Lower leg skin (tissue), 4 donors: ENCODE results near the gene CCND1. TPM values are rescaled to one million over a fixed set of nuclear protein-coding genes. Genes with fewer than 3 reads are reported as not detected.

Experiments
- DNase-seq, 2 donors: peaks; one replicate each; pipeline ENCODE4 v3.0.0-alpha.2; 2019; ENCODE audit warnings: low spot score in 2 of 2
- H3K4me3 ChIP-seq: fragments of 200-600 bp; sonication (generic); 2 replicates; pipeline ENCODE4 v1.5.1; 2017; ENCODE audit warnings: mild to moderate bottlenecking, low read depth; ENCODE audit not compliant: poor library complexity, severe bottlenecking
- CTCF ChIP-seq, 3 donors: fragments of 450-650 bp; IDR thresholded peaks; one replicate each; pipeline ENCODE4 v1.5.1; 2016; ENCODE audit warnings: antibody characterized with exemption in 3 of 3, mild to moderate bottlenecking in 3 of 3, moderate library complexity in 2 of 3
- POLR2A ChIP-seq, 2 donors: fragments of 450-650 bp; IDR thresholded peaks; one replicate each; pipeline ENCODE4 v1.6.1; 2016 to 2017; ENCODE audit warnings: antibody characterized with exemption in 2 of 2, mild to moderate bottlenecking in 1 of 2, moderate library complexity in 1 of 2
- WGBS, 2 donors: methylation state at CpG; one replicate each; pipeline ENCODE4 v1.1.5; 2018; 5-methylcytosine and 5-hydroxymethylcytosine counted together
- intact Hi-C: fragments of 100-400 bp; cut with DNase I; formaldehyde crosslinking; loops from one replicate; pipeline ENCODE4 v1.15.0; 2023; ENCODE audit warnings: low total_unique reads
- total RNA-seq, 4 donors: library from RNA; depleted of rRNA; stranded (reverse); fragments of >200 nt; gene quantifications; one replicate each; pipeline ENCODE4 v1.1.0, GENCODE V29; 2016

Gene CCND1
- total RNA-seq, 4 donors from 2014 or later: 194 to 370 (median 229) TPM

DNA sequence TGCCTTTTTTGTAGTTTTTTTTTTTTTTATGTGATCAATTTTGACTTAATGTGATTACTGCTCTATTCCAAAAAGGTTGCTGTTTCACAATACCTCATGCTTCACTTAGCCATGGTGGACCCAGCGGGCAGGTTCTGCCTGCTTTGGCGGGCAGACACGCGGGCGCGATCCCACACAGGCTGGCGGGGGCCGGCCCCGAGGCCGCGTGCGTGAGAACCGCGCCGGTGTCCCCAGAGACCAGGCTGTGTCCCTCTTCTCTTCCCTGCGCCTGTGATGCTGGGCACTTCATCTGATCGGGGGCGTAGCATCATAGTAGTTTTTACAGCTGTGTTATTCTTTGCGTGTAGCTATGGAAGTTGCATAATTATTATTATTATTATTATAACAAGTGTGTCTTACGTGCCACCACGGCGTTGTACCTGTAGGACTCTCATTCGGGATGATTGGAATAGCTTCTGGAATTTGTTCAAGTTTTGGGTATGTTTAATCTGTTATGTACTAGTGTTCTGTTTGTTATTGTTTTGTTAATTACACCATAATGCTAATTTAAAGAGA lies 12.5 kb downstream of the CCND1 start:
- WGBS, 2 donors: 85 to 89% methylated on average over 23 of the region's 23 CpGs
- TF ChIP-seq CTCF (IDR thresholded peaks at IDR 0.05) (no peak), POLR2A (IDR thresholded peaks at IDR 0.05) (no peak)
- no peak for DNase-seq
- no peak overlapping the region for H3K4me3 ChIP-seq
- intact Hi-C loops: no loop called here

DNA sequence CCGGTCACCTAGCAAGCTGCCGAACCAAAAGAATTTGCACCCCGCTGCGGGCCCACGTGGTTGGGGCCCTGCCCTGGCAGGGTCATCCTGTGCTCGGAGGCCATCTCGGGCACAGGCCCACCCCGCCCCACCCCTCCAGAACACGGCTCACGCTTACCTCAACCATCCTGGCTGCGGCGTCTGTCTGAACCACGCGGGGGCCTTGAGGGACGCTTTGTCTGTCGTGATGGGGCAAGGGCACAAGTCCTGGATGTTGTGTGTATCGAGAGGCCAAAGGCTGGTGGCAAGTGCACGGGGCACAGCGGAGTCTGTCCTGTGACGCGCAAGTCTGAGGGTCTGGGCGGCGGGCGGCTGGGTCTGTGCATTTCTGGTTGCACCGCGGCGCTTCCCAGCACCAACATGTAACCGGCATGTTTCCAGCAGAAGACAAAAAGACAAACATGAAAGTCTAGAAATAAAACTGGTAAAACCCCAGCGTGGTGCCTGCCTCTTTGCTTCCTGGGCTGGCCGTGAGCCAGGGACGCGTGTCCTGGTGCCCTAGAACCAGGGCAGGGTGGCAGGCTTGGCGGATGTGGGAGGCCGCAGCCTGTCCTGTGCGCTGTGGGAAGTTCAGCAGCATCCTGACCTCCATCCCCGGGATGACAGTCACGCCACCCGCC lies 13.2 kb downstream of the CCND1 start:
- intact Hi-C loops: no loop called here
- WGBS, 2 donors: 75 to 81% methylated on average over 38 of the region's 38 CpGs
- no peak for TF ChIP-seq POLR2A (IDR thresholded peaks at IDR 0.05)
- TF ChIP-seq CTCF (IDR thresholded peaks at IDR 0.05): no peak
- DNase-seq: peak in 1 of 2 donors; percentile 84
- H3K4me3 ChIP-seq: no peak overlapping the region

GRCh38 chr11:69654660-69655478 lies 13.9 kb downstream of the CCND1 start:
- TF ChIP-seq POLR2A (IDR thresholded peaks at IDR 0.05) (no peak), CTCF (IDR thresholded peaks at IDR 0.05) (no peak)
- H3K4me3 ChIP-seq: no peak overlapping the region
- intact Hi-C loops: no loop called here
- WGBS, 2 donors: 50 to 55% methylated on average over 24 to 27 of the region's 27 CpGs
- DNase-seq: no peak

- no peak for DNase-seq
- WGBS, 2 donors: 89 to 90% methylated on average over 18 to 19 of the region's 19 CpGs
- intact Hi-C loops: no loop called here
- TF ChIP-seq CTCF (IDR thresholded peaks at IDR 0.05) (no peak), POLR2A (IDR thresholded peaks at IDR 0.05) (no peak)
- no peak overlapping the region for H3K4me3 ChIP-seq
Observed at GRCh38 chr11:69655479-69656428, 14.8 kb downstream of the CCND1 start.
